GM19452 (cell line): Measurements from ENCODE around the gene ECEL1.

Experiments used
- ATAC-seq: cut with Tn5 transposase; IDR thresholded peaks from one replicate; pipeline ENCODE4 v1.9.1; 2021; ENCODE audit not compliant: unreplicated experiment

The ECEL1 gene

DNA sequence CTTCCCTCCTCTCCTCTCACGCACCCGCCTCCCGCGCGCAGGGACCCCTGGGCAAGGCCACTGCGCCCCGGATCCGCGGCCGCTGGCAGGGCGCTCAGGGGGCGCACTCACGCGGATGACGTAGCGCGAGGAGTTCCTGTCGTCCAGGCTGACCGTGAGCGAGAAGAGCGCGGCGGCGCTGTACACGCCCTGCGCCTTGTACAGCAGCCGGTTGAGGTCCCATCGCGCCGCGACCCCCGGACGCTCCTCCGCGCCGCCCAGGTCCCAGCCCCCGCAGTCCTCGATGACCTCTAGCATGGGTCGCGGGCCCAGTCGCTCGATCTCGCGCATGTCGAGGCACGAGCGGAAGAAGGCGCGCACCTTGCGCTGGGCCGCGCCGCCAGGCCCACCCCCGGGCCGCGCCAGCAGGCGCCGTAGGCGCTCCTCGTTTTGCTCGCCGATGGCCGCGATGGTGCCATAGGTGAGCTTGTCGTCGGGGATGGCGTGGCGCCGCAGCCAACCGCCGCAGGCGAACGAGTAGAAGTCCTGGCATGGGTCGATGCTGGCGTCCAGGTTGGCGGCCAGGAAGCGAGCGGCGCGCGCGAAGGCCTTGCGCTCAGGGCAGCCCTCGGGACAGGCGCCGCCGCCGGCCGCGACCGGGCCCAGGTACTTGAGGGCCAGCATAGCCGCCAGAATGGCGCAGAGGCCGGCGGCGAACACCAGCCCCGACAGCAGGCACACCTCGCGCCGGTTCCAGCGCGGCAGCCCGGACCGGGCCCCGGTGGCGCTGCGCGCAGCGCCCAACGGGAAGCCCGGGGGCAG is 1.7 kb downstream of the ECEL1 start:
- no peak for ATAC-seq

DNA sequence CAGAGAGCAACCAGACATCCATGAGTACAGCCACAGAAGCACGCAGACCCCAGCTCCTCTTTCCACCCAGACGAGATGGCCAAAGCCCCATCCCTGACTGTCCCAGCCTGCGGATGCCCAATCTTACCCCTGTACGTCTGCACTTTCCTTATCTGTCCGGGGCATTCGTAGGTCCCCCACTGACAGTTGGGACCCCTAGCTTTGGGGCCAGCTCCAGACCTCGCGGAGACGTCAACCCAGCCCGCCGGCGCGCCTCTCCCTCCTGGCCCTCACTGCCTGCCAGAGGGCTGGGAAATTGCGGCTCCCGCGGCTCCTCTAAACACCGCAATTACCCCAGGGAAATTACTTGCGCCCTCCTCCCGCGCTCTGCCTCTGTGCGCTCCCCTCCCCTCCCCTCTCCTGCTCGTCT is 2.3 kb downstream of the ECEL1 start:
- no peak for ATAC-seq

DNA sequence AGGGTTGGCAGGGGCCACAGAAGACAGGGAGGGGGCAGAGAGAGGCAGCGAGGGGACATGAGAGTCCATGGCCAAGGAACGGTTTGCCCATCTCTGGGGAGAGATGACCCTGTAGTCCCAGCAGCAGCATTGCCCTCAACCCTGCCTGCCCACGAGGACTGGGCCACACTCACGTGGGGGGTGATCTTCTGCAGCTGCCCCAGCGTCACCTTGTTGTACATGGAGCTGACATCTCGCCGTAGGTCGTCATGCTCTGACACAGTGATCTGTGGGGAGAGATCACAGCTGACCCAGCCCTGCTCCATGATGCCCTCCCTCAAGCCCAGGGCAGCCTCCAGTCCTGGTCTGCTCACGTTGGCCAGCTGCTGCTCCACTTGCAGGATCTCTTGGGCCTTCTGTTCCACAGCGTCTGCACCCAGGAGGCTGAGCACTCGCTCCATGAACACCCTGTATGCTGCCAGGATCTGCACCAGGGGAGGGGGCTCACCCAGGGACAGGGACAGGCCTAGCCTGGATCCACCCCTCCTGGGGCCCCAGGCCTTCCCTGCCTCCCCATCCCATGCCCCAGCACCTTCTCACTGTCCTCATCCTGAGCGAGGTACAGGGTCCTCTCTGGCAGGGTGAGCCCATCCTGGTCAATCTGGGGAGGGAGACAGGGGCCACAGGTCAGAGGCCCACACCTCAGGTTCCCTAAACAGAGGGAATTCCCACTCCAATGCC is 2.8 kb downstream of the ECEL1 start:
- ATAC-seq: no peak

DNA sequence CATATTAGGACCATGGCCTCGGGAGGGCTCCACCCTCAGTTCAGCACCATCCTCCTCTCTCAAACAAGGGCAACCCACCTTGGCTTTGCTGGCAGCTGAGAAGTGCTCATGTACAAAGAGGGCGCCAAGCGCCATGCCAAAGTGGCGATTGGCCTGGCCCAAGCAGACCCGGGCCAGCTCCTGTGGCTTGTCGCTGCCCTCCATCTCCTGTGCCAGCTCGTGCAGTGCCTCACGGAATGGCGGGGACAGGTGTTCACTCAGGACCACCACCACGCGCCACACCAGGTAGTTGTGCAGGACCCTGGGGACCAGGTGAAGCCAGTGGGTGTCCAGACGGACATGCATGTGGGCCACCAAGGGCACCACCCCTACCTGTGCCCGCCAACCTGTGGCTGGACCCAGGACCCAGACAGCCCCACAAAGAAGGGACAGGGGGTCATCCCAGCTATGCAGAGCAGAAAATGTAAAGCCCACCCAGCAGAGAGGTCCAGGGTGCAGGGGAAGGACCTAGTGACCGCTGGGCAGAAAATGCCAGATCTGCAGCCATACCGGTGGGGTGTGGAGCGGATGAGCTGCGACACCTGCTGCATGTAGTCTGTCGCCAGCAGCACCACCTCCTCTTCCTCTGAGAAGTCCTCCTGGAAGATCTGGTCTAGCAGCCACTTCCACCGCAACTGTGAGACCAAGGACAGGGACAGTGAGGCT is 3.6 kb downstream of the ECEL1 start:
- ATAC-seq: no peak

DNA sequence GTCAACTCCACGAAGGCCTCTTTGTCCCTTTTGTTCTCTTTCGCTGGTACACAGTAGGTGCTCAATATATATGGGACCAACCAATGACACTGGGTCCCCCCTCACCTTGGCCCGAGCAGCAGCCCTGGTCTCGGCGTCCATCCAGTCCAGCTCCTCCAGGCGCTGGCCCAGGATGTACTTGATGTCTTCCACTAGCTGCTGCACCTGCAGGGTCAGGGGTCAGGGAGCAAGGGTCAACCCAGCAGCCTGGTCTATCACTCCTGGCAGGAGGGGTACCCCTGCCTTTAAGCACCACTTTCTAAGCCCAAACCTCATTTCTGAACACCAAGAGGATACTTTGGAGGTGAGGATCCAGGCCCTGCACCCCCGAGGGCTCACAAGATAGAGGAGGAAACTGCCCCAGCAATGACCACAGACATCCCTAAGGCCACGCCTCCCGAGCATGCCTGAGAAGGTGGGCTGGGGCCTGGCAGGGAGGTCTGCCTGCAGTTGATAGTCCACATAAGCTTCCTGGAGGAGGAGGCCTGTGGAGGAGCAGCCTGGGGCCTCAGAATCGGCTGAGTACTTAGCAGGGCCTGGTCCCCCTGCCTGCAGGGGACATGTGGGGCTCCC is 4.2 kb downstream of the ECEL1 start:
- no peak for ATAC-seq

- no peak for ATAC-seq
Observed at GRCh38 chr2:232482301-232483238, 5.1 kb downstream of the ECEL1 start.

- ATAC-seq: no peak
Observed at GRCh38 chr2:232481322-232482140, 6.1 kb downstream of the ECEL1 start.

GRCh38 chr2:232480201-232481190 is 7.1 kb downstream of the ECEL1 start:
- ATAC-seq: no peak

GRCh38 chr2:232479341-232480200 is 8.1 kb downstream of the ECEL1 start:
- no peak for ATAC-seq

DNA sequence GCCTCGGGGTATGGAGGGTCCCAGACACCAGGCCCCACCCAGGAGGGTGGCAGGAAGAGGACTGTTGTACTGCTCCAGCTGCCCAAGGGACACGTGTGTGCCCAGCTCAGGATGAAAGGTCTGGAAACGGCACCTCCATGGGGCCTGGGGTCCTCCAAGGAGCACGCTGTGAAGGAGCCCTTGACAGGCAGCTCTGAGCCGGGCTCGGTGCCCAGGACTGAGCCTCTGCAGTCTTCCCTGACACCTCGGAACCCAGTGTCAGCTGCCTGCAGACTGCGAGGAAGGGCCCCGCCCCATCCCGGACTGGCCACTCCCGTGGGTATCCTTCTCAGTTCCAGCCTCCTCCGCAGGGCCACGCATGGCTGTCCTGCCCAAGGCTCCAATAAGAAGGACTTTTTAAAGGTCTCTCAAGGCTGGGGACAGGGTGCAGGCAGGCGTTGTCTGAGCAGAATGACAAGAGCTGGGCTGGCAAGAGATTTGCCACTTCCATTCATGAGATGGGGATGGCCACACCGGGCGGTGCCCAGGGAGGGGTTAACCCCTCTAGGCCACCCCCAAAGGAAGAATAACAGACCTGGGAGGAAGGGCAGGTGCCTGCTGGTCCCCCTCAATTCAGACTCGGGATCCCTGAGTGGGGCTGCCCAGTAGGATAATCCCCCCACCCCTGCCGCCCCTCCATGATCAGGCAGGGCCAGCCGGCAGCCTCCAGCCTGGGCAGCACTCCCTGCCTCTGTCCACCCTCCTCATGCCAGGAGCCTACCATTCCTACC is 8.9 kb downstream of the ECEL1 start:
- no peak for ATAC-seq

DNA sequence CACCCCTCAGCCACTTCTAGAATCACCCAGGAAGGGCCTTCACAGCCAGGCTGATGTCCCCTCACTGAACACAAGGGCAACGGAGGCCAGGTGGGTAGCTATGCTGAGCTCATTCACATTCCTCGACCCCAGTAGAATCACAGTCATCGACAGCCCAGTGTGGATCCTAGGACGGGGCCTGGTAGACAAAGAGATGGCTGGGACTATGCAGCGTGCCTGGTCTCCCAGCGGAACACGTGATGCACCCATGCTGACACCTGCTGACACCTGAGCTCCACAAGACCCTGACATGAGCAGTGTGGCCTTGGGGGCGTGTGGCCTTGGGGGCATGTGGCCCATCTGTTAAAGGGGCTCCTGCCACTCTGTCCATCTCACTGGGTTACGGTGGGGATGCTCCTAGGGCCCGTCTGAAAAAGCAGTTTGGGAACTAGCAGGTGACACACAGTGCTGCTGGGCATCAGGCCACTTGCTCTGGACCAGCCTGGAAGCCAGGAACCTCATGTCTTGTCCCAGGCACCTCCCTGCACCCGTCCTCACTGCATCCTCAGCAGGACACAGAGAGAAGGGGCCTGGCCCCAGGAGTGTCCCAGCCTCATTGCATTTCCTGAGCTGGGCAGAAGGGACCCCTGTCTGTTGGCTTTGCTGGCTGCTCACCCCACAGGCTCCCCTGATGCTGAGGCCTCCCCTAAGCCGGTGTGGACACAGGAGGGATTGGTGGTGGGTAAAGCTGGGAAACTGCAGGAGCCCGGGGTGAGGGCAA is 9.7 kb downstream of the ECEL1 start:
- no peak for ATAC-seq

GRCh38 chr2:232476791-232477190 is 10.8 kb downstream of the ECEL1 start:
- ATAC-seq: no peak

DNA sequence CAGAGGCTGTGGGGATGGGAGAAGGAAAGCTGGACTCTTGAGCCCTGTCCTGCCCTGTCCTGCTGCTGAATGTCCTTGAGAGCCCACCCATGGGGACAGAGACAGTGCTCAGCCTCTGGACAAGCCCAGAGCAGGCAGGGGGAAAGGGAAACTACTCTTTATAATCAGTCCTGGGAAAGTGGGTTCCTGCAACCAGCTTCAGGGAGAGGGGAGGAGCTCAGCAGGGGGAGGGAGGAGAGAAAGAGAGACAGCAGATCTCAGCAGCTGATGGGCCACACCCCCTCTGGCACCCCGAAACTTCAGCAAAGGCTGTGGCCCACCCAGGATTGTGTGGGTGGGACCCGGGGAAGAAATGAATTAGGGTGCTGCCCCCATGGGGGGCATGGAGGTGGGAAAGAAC is 11.6 kb downstream of the ECEL1 start:
- no peak for ATAC-seq

GRCh38 chr2:232473467-232473890 is 14.2 kb downstream of the ECEL1 start:
- ATAC-seq: no peak

DNA sequence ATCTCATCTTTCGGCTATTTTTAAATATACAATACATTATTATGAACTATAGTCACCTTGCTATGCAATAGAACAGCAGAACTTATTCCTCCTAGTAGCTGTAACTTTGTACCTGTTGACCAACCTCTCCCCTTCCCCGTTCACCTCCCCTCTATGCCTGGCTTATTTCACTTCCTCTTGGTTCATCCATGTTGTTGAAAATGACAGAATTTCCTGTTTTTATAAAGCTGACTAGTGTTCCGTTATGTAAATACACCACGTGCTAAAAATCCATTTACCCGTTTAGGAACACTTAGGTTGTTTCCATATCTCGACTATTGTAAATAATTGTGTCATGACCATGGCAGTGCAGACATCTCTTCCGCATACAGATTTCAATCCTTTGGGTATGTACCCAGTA is 21.4 kb downstream of the ECEL1 start:
- no peak for ATAC-seq

- ATAC-seq: no peak
Observed at GRCh38 chr2:232465061-232465460, 22.6 kb downstream of the ECEL1 start.
